Head of caudate nucleus (tissue), 42 donors: ENCODE data around the gene ADD1.
"Not testable (repeated sequence)": the region's sequence is repeated elsewhere in the genome, so short reads cannot be mapped to it uniquely, and the experiment has no call there.

Experiments used
- DNase-seq, 42 donors: peaks; one replicate each; pipeline versions ENCODE4 v3.0.0 to v3.0.0-alpha.2; 2020 to 2021; ENCODE audit warnings: mixed read lengths in 7 of 42
- intact Hi-C: fragments of 100-400 bp; cut with DNase I; formaldehyde crosslinking; loops from one replicate; pipeline ENCODE4 v1.15.0; 2022

Gene ADD1

DNA sequence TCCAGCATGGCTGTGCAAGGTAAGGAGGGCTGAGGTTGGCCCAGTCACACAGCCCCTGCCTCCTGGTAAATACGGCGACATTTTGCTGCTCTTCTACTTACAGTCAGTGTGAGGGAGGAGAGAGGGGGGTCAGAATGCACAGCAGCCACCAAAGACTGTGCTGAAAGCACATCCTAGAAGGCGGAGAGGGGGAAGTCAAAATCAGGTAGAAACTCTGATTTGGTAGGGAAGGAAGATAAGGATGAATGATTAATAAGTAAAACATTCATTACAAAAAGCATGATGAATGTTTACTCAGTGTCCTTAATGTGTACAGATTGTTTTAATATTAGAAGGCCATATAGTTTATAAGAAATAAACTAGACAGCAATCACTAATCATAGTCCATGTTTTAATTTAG is 57.5 kb downstream of the ADD1 start:
- peak in 1 of 42 donors; percentile 9 for DNase-seq
- intact Hi-C loops: no loop called here

DNA sequence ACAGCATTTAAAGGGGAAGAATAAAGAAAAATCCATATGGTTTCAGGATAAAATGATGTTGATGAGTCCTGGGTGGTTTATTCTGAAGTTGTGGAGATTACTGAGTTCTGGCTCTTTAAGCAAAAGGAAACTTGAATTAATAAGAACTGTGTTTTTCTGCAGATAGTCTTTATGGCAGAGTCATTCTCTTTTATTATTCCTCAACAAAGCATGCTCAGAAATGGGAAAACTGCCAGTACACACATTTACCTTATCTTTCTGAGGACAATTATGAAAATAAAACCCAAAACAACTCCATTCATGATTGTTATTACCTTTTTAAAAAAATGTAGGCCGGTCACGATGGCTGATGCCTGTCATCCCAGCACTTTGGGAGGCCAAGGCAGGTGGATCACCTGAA is 58.5 kb downstream of the ADD1 start:
- intact Hi-C loops: no loop called here
- no peak for DNase-seq

DNA sequence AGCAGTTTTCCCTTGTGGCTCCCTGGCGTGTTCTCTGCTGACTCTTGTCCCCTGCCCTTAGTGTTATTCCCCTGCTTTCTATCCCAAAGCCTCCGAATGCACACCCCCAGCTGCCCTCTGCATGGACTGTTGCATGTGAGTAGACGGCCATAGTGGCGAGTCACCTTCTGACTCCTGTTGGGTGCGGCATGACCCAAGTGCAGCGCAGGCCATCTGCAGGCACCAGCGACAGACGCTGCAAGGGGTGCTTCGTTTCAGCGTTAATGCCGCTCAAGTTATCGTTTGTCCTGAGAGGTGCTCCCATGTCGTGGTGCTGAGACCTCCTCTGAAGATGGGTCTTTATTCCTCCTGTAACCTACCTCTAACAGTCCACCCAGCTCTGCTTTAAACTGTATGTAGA is 61.9 kb downstream of the ADD1 start:
- intact Hi-C loops: no loop called here
- DNase-seq: peak in 2 of 42 donors; percentile 4 to 39

DNA sequence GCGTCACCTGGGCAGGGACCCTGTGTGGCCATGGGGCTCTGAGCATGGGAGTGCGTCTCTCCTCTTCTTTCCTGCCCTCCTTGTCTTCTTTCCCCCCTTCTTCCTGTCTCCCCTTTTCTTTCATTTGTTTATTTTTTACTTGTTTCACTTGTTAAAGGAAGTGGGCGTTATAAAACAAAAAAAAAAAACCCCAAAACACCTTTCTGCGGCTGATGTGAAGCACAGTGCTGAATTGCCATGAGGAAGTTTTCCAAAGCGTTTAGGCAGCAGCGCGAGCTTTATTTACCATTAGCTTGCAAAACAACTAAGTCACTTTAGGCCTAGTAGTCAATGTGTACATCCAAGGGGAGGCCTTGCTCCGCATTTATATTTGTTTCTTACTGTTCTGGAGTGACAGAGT is 62.6 kb downstream of the ADD1 start:
- intact Hi-C loops: no loop called here
- DNase-seq: peak in 2 of 42 donors; percentile 2 to 35

DNA sequence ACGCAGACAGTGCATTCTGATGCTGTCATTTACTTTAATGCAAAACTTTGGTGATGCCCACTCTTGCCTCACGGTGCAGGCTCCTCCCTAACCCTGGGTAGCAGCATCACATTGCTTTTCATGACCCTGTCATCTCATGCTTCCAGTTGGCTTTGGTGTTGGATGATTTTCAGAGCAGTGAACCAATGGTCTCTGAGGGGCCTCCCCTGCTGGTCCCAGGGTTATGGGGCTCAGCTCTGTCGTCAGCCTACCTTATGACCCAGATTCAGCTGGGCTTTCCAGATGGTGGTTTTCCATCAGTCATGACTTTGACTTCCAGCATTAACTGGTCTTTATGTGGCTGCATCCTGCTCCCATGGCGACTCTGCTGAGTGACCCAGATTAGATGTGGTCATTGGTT is 63.6 kb downstream of the ADD1 start:
- intact Hi-C loops: no loop called here
- peak in 2 of 42 donors; percentile 13 to 37 for DNase-seq

DNA sequence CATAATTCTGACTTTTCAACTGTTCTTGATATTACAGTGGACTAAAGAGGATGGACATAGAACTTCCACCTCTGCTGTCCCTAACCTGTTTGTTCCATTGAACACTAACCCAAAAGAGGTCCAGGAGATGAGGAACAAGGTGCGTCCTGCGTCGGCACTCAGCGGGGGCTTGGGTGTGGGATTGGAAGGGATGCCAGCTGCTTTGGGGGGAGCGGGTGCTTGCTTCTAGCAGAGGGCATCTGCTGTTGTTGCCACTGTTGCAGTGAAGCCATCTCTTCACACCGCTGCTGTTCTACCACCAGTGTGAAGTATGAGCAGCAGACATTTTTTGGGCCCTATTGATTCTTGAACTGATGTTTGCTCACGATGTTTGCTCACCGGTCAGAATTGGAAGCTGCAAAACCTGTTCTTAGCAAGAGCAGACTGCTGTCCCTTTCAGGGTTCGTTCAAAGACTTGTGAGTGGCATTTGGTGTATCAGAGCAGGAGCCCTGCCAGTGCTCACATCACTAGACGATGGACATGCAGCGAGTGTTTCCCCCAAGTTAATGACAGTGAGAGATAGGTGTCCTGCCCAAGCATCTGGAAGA is 64.2 kb downstream of the ADD1 start:
- intact Hi-C loops: no loop called here
- DNase-seq: peak in 2 of 42 donors; percentile 2 to 29

DNA sequence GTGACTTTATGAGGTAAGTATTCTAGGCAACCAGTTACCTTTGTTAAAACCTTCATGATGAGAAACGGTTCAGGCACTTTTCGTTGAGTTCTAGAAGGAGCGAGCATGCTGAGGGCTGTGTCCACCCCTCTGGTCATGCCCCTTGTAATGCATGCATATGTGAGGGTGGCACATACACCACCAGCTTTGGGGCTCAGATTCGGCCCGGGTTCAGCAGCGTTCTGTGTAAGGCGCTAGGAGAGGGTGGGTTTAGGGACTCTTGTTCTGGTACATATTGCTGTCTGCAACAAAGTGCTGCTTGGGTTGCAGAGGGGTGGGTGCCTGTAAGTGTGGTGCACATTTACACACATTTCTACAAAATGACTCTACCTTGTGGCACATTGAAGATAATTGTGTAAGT is 65.0 kb downstream of the ADD1 start:
- intact Hi-C loops: no loop called here
- peak in 2 of 42 donors; percentile 8 to 33 for DNase-seq

DNA sequence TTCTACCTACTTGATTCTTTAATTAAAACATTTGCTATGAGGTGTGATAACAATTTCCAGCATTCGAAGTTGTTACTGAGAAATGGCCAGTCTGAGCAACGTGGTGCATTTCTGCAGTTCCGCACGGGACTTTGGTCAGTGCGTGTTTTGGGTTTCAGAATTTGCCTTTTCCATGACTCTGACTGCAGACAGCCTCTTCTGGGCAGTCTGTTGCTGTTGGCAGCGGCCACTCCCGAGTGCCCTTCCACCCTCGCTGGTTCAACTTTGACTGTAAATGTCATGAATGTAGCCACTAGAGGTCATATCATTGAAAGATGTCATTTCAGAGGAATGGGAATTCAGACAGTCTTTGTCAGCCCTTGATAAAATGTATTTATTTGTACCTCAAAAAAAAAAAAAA is 65.9 kb downstream of the ADD1 start:
- intact Hi-C loops: no loop called here
- peak in 3 of 42 donors; percentile 2 to 44 (median 8) for DNase-seq

DNA sequence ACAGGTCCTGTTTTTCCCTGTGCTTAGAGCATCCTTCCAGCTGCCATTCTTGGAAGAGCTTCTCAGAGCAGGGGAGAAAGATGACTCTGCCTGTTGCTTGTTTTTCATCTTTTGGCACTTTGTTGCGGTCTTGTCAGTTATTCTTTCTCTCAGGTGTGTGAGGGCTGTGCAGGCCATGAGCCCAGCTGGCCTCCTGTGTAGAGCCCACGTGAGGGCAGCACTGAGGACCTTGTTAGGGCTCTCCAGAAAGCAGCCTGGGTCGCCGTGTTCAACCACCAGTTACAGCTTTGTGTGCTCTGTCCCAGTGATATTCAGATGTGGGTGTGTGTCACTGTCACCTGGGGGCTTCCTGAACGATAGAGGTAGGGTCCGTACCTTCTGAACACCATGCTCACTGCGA is 66.8 kb downstream of the ADD1 start:
- intact Hi-C loops: no loop called here
- DNase-seq: peak in 3 of 42 donors; percentile 5 to 45 (median 15)

DNA sequence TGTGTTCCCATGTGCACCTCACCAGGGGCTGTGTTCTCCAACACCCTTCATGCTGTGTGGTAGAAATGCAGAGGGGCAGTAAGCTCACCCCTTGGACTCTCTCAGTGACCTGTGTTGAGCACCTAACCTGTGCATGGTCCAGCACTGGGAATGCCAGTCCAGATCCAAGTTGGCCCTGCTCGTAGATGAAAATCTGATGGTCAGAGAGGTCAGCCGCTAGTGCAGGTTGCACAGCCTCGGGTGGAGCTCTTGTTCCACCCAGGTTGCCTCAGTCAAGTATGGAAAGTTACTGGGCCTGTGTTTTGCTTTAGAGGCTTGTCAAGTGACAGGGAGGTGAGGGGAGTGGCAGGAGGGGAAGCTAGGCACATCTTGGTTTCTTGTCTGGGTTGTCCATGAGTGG is 68.2 kb downstream of the ADD1 start:
- intact Hi-C loops: no loop called here
- peak in 3 of 42 donors; percentile 1 to 35 (median 8) for DNase-seq

DNA sequence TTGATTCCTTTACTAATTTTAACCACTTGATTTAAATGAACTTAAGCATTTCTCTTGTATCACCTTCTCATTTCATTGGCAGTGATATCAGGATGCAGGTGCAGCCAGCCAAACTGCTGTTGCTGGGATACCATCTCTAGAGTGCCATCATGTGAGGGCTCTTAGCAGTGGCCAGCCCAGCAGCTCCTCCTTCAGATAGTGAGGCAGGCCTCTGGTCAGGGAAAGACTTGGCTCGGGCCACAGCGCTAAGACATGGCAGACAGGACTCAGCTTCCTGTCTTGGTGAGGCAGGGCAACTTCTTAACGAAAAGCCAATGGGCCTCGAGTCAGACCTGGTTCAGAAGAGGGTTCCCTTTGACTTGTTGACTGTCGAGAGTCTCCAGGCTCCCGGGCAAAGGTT is 69.5 kb downstream of the ADD1 start:
- DNase-seq: peak in 3 of 42 donors; percentile 6 to 39 (median 13)

DNA sequence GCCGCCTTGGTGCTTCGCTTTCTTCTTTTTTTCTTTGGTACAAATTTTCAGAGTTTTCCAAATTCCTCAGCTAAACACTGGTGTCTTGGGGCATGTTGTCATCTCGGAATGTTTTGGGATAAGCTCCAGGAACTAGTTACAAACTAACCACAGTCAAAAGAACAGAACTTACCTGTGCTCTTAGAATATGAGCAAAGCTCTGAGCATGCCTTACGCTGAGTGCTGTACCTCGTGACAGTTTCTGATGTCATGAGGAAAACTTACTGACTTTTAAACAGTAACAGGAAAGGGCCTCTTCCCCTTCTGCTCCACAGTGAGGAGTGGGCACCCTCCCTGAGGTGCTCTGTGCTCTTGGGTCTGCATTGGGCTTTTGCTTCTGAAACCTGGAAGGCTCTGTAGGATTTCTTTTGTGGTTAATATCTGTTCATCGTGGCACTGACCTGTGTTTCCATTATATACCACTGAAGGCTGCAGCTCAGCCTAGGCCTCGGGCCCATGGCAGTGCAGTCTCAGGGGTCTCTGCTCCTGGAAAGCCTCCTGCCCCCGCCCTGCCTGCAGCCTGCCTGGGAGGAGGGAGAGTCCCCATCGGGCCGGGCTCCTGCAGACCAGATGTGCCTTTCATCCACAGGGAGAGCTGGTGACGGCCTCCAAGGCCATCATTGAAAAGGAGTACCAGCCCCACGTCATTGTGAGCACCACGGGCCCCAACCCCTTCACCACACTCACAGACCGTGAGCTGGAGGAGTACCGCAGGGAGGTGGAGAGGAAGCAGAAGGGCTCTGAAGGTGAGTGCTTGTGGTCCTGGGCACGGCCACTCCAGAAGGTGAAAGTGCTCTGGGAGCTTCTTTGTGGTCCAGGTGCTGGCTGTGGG is 70.8 kb downstream of the ADD1 start:
- intact Hi-C loops: no loop called here
- peak in 3 of 42 donors; percentile 4 to 40 (median 12) for DNase-seq

More for the DNA sequence above, 69.5 kb downstream of the ADD1 start:
- intact Hi-C loops: no loop called here

DNA sequence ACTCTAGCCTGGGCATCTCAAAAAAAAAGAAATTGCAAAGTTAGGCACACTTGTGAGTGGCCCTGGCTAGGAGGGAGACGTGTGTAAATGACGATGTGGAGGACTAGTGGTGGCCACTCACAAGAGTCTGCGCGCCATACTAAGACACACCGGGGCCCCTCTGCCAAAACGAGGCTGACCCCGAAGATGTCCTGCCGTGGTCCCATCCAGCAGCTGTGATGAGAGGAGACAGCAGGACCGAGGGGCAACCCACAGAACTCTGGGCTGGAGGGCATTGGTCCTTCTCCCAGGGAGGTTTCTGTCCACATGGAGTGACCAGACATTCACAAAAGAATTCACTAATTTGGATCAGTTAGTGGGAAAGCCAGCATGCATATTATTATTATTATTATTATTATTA is 72.1 kb downstream of the ADD1 start:
- intact Hi-C loops: no loop called here
- peak in 2 of 42 donors; percentile 1 to 12 for DNase-seq

DNA sequence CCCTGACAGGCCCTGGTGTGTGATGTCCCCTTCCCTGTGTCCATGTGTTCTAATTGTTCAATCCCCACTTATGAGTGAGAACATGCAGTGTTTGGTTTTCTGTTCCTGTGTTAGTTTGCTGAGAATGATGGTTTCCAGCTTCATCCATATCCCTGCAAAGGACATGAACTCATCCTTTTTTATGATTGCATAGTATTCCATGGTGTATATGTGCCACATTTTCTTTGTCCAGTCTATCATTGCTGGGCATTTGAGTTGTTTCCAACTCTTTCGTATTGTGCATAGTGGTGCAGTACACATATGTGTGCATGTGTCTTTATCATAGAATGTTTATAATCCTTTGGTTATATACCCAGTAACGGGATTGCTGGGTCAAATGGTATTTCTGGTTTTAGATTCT is 73.1 kb downstream of the ADD1 start:
- intact Hi-C loops, DNase-seq: not testable (repeated sequence)

DNA sequence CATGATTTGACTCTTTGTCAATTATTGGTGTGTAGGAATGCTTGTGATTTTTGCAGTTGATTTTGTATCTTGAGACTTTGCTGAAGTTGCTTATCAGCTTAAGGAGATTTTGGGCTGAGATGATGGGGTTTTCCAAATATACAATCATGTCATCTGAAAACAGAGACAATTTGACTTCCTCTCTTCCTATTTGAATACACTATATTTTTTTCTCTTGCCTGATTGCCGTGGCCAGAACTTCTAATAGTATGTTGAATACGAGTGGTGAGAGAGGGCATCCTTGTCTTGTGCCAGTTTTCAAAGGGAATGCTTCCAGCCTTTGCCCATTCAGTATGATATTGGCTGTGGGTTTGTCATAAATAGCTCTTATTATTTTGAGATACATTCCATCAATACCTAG is 74.7 kb downstream of the ADD1 start:
- DNase-seq, intact Hi-C loops: not testable (repeated sequence)

DNA sequence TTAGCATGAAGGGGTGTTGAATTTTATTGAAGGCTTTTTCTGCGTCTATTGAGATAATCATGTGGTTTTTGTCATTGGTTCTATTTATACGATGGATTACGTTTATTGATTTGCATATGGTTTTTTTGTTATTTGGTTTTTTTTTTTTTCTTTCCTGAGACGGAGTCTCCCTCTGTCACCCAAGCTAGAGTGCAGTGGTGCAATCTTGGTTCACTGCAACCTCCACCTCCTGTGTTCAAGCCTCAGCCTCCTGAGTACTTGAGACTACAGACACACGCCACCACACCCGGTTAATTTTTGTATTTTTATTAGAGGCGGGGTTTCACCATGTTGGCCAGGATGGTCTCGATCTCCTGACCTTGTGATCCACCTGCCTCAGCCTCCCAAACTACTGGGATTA is 75.1 kb downstream of the ADD1 start:
- intact Hi-C loops: not testable (repeated sequence)
- DNase-seq: peak in 1 of 42 donors; percentile 2

DNA sequence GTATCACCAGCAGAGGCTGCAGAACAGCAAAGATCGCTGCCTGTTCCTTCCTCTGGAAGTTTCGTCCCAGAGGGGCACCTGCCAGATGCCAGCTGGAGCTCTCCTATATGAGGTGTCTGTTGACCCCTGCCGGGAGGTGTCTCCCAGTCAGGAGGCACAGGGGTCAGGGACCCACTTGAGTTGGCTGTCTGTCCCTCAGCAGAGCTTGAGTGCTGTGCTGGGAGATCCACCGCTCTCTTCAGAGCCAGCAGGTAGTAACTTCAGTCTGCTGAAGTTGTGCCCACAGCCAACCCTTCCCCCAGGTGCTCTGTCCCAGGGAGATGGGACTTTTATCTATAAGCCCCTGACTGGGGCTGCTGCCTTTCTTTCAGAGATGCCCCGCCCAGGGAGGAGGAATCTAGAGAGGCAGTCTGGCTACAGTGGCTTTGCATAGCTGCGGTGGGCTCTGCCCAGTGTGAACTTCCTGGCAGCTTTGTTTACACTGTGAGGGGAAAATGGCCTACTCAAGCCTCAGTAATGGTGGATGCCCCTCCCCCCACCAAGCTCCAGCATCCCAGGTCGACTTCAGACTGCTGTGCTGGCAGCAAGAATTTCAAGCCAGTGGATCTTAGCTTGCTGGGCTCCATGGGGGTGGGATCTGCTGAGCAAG is 78.9 kb downstream of the ADD1 start:
- DNase-seq: peak in 5 of 42 donors; percentile 0 to 27 (median 12)
- intact Hi-C loops: not testable (repeated sequence)

DNA sequence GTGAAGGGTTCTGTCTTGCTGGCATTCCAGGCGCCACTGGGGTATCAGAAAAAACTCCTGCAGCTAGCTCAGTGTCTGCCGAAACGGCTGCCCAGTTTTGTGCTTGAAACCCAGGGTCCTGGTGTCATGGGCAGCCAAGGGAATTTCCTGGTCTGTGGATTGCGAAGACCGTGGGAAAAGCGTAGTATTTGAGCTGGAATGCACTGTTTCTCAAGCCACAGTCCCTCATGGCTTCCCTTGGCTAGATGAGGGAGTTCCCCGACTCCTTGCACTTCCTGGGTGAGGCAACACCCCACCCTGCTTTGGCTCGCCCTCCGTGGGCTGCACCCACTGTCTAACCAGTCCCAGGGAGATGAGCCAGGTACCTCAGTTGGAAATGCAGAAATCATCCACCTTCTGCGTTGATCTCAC is 79.5 kb downstream of the ADD1 start:
- intact Hi-C loops: no loop called here
- peak in 18 of 42 donors; percentile 20 to 73 (median 48) for DNase-seq

DNA sequence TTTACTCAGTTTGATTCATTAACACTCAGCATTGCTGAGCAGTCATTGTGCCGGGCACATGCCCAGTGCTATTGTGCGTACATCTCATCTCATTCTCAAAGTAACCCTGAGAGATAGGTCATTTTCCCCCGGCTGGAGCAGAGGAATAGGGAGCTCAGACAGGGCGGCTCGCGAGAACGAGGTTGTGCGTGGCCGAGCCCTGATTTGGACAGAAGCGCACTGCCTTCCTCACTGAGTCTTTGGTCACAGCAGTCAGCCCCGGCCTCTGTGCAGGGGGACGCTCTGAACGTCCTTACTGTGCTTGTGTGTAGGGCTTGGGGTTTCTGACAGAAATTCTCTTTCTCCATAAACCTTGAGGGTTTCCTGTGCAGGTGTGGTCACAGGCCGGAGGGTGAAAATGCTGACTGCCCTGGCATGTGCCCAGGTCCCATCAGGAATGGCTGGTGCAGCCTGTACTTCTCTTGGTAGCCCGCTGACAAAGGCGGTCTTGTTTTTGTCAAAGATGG is 80.1 kb downstream of the ADD1 start:
- intact Hi-C loops: no loop called here
- peak in 16 of 42 donors; percentile 21 to 69 (median 46) for DNase-seq

DNA sequence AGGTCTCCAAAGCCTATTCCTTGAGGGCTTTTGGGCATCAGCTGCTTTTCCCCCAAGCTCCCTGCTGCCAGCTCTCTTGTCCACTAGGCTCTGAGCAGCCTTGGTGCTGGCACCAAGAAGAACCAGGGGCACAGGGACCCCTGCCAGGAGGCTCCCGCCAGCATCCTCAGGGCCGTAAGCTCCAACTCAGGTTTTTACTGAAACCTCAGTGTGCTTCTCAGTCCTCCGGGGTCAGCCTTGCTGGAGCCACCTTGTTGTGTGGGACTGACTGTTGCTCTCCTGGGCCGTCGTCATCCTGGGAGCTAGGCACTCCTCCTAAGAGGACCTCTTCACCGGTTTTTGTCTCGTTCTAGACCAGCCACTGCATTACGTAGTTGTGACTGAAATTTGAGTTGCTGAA is 80.6 kb downstream of the ADD1 start:
- peak in 7 of 42 donors; percentile 10 to 43 (median 18) for DNase-seq
- intact Hi-C loops: no loop called here
